OCI-LY3 (cell line): ENCODE results near the gene FIBIN.
"Not testable (repeated sequence)": the region's sequence is repeated elsewhere in the genome, so short reads cannot be mapped to it uniquely, and the experiment has no call there.

ENCODE experiments used
- H2AFZ ChIP-seq: fragments of 200-600, 300-600 bp; shearing (Covaris generic); 2 replicates; pipeline ENCODE4 v1.6.0; 2014; ENCODE audit warnings: antibody characterized with exemption, low read depth, low read length
- H3K27ac ChIP-seq: fragments of 200-600, 300-600 bp; sonication (generic); 2 replicates; pipeline ENCODE4 v1.5.1; 2014; ENCODE audit warnings: mild to moderate bottlenecking, low read length, moderate library complexity, mixed read lengths
- H3K27me3 ChIP-seq: fragments of 200-600, 300-600 bp; sonication (generic); 2 replicates; pipeline ENCODE4 v1.6.1; 2014; ENCODE audit warnings: low read depth, low read length, mixed read lengths
- H3K36me3 ChIP-seq: fragments of 200-600, 300-600 bp; sonication (generic); replicated peaks from 2 replicates; pipeline ENCODE3; 2014; ENCODE audit warnings: low read depth, low read length, mixed read lengths
- H3K4me1 ChIP-seq: fragments of 300-600, 200-600 bp; sonication (generic); 2 replicates; pipeline ENCODE4 v1.6.1; 2014; ENCODE audit warnings: low read length, mixed read lengths
- H3K4me2 ChIP-seq: fragments of 200-600, 300-600 bp; sonication (generic); 2 replicates; pipeline ENCODE4 v1.6.1; 2014; ENCODE audit warnings: low read length, mixed read lengths
- H3K4me3 ChIP-seq: fragments of 300-600, 200-600 bp; sonication (generic); 2 replicates; pipeline ENCODE4 v1.5.1; 2014; ENCODE audit warnings: antibody characterized with exemption, mild to moderate bottlenecking, low read length, moderate library complexity
- H3K79me2 ChIP-seq: fragments of 300-600, 200-600 bp; shearing (Covaris generic); 2 replicates; pipeline ENCODE4 v1.6.1; 2014; ENCODE audit warnings: mild to moderate bottlenecking, low read length, mixed read lengths
- H3K9ac ChIP-seq: fragments of 300-600, 200-600 bp; shearing (Covaris generic); 2 replicates; pipeline ENCODE4 v1.6.0; 2014; ENCODE audit warnings: mild to moderate bottlenecking, low read length, moderate library complexity
- H3K9me3 ChIP-seq: fragments of 200-600, 300-600 bp; shearing (Covaris generic); 2 replicates; pipeline ENCODE4 v1.6.1; 2014; ENCODE audit warnings: low read length, mixed read lengths; ENCODE audit not compliant: insufficient read depth
- H4K20me1 ChIP-seq: fragments of 200-600, 300-600 bp; sonication (generic); 2 replicates; pipeline ENCODE4 v1.6.1; 2016; ENCODE audit warnings: low read length, mixed read lengths; ENCODE audit not compliant: insufficient read depth
- EZH2phosphoT487 ChIP-seq: fragments of 200-600 bp; shearing (Covaris generic); IDR thresholded peaks from 2 replicates; pipeline ENCODE4 v1.6.1; 2018; ENCODE audit warnings: antibody characterized with exemption, mixed run types, low read depth
- TF ChIP-seq, protein P1 (sequence below): fragments of 200-600, 300-600 bp; sonication (generic); IDR thresholded peaks from 2 replicates; pipeline ENCODE4 v1.5.1; 2014; ENCODE audit warnings: antibody characterized with exemption, low read length, low read depth

The FIBIN gene

DNA sequence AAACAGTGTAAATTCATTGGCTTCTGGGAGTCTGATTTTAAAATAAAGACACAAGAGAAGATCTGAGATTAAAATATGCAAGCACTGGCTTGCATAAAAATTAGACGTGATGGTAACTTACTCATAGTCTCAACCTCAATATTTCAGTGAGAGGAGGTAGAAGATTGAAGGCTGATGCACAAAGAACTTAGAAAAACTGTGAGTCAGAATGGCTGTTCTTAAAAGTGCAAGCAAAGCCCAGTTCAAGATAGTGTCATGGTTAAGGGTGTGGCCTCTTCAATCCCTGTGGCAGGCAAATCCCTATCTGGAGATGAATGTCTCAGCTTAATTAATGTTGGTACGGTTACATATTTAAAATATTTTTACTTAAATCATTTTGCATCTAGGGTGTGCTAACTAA lies 33.6 kb upstream of the FIBIN start:
- Histone ChIP-seq H4K20me1 (no peaks in the 10 kb centered on the region), H3K27ac (no peak overlapping the region), H3K9me3 (no peaks in the 10 kb centered on the region), H3K4me1 (no peaks in the 10 kb centered on the region), H3K9ac (no peak overlapping the region), H3K79me2 (no peaks in the 10 kb centered on the region), H3K36me3 (no peaks in the 10 kb centered on the region), H3K27me3 (no peaks in the 10 kb centered on the region), H3K4me3 (no peak overlapping the region), H2AFZ (no peak overlapping the region), H3K4me2 (no peak overlapping the region)
- TF ChIP-seq, protein P1, sequence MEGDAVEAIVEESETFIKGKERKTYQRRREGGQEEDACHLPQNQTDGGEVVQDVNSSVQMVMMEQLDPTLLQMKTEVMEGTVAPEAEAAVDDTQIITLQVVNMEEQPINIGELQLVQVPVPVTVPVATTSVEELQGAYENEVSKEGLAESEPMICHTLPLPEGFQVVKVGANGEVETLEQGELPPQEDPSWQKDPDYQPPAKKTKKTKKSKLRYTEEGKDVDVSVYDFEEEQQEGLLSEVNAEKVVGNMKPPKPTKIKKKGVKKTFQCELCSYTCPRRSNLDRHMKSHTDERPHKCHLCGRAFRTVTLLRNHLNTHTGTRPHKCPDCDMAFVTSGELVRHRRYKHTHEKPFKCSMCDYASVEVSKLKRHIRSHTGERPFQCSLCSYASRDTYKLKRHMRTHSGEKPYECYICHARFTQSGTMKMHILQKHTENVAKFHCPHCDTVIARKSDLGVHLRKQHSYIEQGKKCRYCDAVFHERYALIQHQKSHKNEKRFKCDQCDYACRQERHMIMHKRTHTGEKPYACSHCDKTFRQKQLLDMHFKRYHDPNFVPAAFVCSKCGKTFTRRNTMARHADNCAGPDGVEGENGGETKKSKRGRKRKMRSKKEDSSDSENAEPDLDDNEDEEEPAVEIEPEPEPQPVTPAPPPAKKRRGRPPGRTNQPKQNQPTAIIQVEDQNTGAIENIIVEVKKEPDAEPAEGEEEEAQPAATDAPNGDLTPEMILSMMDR, result no peak
- TF ChIP-seq EZH2phosphoT487, result no peak

DNA sequence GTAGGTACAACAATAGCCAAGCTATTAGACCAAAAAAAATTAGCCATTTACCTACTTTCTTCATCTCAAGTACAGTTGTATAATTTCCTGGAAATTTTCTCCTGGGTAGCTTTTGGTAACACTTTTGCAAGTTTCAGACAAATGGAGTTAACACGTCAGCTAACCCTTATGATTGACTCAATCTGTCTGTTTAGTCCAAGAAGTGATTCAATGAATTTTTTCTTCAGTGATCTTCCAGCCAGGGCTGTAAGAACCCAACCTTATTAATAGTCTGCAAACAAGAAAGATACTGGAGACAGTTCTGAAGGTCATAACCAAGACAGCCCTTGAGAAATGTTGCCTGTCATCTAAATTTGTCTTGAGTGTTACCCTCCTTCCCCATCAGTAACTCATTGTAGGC lies 30.1 kb upstream of the FIBIN start:
- Histone ChIP-seq H3K4me3 (no peak overlapping the region), H3K27ac (no peak overlapping the region), H3K4me2 (no peak overlapping the region), H4K20me1 (no peaks in the 10 kb centered on the region), H3K9ac (no peak overlapping the region), H3K9me3 (no peaks in the 10 kb centered on the region), H3K79me2 (no peaks in the 10 kb centered on the region), H3K4me1 (no peaks in the 10 kb centered on the region), H3K27me3 (no peaks in the 10 kb centered on the region), H3K36me3 (no peaks in the 10 kb centered on the region), H2AFZ (no peak overlapping the region)
- TF ChIP-seq, protein P1, result no peak
- TF ChIP-seq EZH2phosphoT487, result no peak

DNA sequence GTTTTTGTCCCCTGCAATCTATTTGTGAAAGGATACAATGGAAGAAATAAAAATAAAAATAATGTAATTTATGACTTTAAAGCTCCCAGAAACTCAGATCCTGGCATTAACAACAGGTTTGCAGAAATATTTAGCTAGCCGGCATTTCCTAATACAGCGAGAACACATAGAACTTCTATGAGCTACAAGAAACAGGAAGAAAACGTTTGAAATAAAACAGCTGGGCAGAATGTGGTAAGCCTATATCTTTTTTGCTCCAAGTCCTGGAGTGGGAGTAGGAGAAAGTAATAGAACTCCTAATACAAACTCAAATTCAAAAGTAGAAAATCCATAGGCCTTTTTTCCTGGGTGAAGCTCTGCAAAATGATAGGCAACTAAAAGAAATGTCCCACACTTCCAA lies 29.6 kb upstream of the FIBIN start:
- Histone ChIP-seq H3K79me2 (no peaks in the 10 kb centered on the region), H3K4me2 (no peak overlapping the region), H3K9ac (no peak overlapping the region), H4K20me1 (no peaks in the 10 kb centered on the region), H3K36me3 (no peaks in the 10 kb centered on the region), H2AFZ (no peak overlapping the region), H3K27ac (no peak overlapping the region), H3K27me3 (no peaks in the 10 kb centered on the region), H3K9me3 (no peaks in the 10 kb centered on the region), H3K4me1 (no peaks in the 10 kb centered on the region), H3K4me3 (no peak overlapping the region)
- TF ChIP-seq EZH2phosphoT487, result no peak
- TF ChIP-seq, protein P1, result no peak

DNA sequence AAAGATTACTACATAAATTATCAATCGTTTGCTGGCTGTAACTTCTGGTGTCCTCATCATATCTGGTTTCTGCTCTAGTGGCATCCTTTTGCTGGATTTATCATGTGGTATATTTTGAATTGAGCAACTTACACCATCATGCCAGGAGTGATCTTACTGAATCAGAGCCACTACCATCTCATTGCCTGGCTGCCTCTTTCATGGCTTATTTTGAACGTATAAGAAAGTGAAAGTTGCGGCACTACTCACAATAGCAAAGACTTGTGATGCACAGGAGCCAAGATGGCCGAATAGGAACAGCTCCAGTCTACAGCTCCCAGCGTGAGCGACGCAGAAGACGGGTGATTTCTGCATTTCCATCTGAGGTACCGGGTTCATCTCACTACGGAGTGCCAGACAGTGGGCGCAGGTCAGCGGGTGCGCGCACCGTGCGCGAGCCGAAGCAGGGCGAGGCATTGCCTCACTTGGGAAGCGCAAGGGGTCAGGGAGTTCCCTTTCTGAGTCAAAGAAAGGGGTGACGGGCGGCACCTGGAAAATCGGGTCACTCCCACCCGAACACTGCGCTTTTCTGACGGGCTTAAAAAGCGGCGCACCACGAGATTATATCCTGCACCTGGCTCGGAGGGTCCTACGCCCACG lies 28.9 kb upstream of the FIBIN start:
- not testable (repeated sequence) for H3K4me1 ChIP-seq, H4K20me1 ChIP-seq, H3K4me3 ChIP-seq, H3K4me2 ChIP-seq, H3K9me3 ChIP-seq, H3K36me3 ChIP-seq, H3K27me3 ChIP-seq, H3K9ac ChIP-seq, H3K79me2 ChIP-seq, H2AFZ ChIP-seq, H3K27ac ChIP-seq
